ENCODE data around the gene ZNF497. TPM values are rescaled to one million over a fixed set of nuclear protein-coding genes. Genes with fewer than 3 reads are reported as not detected.
A peak's percentile ranks its signal among the peaks of the same experiment; 100 is the strongest.
"Not testable (repeated sequence)": the region's sequence is repeated elsewhere in the genome, so short reads cannot be mapped to it uniquely, and the experiment has no call there.

The ZNF497 gene
- 4.9 TPM for total RNA-seq

DNA sequence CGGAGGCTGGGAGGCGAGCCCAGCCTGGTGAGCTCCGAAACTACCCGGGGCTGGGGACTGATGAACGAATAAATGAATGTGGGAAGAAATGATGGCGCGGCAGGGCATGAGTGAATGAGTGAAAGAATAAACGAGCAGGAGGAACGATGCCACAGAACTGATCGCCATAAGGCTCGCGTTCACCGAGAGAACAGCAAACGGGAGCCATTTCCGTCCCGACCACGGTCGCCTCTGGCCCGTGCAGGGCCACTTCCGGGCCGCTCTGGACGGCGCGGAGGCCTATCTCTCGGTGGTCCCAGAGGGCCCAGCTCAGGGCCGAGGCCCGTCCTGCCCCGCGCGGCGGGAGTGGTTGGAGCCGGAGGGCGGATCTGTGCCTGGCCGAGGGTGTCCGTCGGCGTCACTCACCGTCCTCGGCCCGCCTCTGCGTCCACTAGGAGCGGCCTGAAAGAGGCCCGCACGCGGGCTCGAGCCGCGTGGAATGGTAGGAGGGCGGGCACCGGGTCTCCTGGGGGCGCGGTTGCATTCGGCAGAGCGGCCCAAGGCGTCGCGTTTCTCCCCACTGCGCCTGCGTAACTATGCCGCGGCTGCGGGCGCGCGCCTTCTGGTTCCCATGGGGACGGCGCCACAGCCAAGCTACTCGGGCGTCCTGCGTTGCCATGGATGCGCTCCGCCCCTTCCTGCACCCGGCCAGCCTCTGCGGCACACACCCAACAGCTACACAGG, at the start of gene ZNF497:
Gene ZNF497 (minus strand): TSS at position 480 of the 723 bp plus-strand sequence. CDS start 5,116 bp downstream, outside the sequence.
- peak; percentile 98 for DNase-seq

DNA sequence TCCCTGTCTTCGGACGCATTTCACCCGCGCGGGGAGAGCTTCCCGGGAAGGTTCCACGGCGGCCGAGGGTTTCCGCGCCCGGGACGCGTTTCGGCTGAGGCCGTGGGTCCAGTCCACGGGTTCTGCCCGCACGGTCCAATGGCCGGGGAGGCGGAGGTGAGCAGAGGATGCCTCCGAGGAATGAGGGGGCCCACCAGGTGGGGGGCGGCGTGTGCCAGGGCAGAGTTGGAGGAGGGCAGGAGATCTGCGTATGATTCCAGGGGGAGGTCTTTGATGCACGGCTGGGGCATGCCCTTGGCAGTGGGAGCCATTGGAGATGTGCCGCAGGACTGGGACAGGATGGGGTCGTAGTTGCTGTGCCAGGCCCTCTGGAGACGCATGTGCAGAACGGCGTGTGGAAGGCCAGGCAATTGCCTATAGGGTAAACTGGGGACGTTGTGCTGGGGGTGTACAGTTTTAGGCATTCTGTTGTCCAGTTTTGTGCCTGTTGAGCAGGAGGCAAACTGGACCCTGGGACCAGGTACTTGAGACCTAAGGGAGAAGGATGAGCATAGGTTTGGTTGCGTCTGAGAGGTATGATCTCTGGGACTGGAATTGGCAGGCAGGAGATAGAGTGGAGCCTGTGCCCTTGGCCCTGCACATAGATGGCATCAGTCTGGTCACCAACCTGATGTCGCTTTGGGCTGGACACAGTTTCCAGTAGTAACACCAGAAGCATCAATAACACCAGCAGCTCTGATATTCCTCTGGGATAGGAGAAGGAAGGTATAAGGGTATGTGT, 46.6 kb upstream of the ZNF497 start:
- peak; percentile 34 for DNase-seq

DNA sequence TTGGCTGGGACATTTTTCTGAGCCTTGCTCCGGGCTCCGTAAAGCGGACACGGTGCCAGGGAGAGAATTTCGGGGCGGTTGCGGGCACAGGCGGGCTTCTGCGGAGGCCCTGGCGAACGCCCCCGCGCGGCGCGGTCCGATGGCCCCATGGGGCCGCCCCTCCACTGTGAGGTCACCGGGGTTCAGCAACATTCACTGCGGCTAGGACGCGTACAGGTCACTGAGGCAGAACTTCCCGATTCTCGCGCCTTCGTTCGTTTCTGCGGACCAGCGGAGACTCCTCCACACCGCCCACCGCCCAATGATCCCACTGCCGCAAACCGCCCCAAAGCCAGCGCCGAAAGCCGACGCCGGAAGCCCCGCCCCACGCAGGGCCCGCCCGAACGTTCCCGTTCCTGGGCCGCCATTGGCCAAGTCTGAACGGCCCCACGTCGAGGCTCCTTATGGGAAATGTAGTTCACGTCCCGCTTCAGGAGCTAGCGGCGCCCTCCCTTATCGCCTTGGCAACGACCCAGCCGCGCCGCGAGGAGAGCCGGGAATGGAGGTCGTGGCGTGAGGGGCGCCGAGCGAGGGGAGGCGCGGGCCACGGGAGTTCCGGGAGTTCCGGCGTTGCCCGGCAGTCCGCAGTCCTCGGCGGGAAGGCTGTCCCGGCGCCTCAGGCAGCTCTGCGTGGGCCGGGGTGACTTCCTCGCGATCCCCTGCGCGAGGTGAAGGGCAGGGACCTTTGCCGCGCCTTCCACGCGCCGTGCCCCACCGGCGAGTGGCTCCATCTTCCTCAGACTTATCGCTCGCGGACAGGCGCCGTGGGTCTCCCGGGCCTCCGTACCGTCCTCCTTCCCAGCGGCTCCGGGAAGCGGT, 45.8 kb upstream of the ZNF497 start, which contains the start of gene ZNF584:
Gene ZNF584 (plus strand): TSS at position 498 of the 858 bp plus-strand sequence. CDS start 499 bp downstream, outside the sequence.
- DNase-seq = peak; percentile 98

DNA sequence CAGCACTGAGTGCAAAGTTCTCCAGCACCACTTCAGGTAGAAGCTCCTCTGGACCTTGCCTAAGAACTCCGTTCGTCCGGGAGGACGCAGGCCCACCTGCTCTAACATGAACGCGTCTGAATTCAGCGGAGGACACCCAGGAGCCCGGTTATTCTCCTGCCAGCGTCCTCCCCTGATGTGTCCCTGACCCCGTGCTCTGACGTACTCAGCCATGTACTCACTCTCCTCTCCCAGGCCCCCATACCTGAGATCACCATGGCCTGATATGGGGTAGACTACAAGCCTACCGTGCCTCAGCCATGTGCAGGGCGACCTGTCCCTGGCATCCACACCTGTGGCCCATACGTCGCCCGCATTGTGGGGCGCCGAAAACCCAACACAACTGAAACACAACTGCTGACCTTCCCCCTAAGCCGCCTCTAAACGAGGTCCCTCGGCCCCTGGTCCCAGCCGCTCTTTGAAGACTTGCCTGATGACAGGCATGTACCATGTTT, 45.2 kb upstream of the ZNF497 start:
- no peak for DNase-seq

DNA sequence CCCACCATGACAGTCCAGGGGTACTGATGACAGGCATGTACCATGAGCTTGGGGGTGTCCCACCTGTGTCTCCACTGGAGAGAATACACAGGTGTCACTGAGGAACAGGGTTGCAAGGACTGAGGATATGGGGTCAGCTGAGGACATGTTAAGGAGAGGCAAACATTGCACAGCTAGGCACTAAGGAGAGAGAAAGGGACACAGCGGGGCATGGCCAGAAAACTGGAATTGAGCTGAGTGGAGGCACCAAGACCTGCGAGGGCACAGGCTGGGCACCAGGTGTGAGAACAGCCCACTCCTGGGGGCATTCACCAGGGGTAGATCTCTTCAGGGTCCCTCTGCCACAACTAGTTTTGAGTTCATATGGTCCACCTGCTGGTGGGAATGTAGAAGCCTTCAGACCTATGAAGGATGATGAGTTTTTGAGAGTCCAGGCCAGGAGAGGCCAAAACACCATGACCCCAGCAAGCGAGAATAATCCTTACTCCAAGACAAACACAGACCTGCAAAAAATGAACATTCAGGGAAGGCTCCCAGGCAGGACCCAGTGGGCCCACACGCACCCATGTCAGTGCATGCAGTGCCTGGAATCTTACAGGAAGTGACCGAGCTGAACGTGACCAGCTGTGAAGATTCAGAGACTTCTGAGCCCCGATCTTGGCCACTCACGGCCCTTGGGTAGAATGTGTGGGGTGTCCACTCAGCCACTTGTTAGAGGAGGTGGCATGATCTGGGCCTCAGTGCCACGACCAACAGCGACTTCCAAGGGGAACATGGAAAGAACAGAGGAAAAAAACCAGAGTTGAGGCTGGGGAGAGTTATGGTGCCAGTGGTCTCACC, 44.5 kb upstream of the ZNF497 start:
- DNase-seq = no peak

DNA sequence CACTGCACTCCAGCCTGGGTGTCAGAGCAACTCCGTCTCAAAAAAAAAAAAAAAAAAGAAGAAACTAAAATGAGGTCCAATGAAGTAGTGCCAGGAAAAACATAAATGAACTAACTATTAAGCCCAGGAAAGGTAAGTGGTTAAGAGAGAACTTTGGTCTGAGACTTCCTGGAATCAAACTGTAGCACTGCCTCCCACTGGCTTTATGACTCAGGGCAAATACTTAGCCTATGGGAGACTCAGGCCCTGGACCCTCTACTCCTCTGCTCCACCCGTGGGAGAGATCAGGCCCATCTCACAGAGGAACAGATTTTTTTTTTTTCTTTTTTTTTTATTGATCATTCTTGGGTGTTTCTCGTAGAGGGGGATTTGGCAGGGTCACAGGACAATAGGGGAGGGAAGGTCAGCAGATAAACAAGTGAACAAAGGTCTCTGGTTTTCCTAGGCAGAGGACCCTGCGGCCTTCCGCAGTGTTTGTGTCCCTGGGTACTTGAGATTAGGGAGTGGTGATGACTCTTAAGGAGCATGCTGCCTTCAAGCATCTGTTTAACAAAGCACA, 41.4 kb upstream of the ZNF497 start:
- DNase-seq = not testable (repeated sequence)

DNA sequence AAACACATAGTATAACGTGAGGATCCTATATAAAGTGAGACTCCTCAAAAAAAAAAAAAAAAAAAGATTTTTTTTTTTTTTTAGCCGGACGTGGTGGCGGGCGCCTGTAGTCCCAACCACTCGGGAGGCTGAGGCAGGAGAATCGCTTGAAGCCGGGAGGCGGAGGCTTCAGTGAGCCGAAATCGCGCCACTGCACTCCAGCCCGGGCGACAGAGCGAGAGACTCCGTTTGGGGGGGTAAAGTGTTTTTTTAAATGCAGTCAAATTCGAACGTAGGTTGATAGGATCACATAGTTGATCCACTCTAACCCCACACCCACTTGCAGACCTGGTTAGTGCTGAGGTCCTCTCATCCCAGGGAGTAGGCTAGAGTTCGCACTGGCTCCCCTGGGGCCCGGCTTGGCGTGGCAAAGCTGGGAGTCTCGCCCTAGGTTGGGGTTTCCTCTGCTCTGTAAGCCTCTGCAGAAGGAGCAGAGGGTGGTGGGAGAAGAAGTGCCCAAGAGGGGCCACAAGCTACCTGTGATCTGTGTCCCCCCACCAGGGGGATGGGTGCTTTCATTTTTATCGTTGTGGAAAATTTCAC, 39.4 kb upstream of the ZNF497 start:
- DNase-seq = no peak

DNA sequence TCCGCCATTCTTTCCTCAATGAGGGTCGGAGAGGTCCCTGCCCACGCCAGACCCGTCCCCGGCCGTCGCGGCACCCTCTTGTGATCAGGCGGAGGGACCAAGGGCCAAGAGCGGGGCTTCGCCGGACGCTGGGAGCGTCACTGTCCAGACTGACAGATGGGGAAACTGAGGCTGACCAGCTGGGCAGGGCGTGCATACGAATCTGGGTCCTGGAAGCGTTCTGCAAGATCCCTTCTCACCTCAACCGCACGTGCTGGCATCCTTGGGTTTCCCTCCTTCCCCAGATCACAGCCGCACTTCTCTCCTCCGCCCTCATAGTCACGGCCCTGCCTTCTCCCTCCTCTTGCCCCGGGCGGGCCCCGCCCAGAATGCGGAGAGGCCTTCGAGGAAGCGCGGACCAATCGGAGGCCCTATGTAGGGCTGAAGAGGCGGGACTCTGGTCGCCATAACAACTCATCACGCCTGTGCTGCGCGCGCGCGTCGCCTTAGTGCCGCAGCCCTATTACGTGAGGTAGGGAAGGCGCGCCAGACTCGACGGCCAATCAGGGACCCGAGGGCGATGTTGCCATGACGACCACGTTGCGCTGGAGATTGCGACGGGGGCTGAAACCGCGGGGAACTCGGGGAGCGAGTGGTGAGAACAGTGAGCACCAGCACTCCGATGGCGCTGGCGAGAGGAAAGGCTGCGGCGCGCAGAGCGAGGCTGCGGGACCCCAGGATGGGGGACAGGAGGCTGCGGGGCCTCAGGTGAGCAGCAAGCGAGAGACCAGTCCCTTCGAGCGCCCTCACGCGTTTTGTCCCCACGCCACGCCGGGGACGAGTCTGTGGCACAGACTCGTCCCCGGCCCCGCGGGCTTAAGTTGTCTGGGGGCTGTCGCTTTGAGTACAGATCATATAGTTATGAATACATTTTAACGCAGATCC, 38.6 kb upstream of the ZNF497 start:
- DNase-seq = peak; percentile 100

DNA sequence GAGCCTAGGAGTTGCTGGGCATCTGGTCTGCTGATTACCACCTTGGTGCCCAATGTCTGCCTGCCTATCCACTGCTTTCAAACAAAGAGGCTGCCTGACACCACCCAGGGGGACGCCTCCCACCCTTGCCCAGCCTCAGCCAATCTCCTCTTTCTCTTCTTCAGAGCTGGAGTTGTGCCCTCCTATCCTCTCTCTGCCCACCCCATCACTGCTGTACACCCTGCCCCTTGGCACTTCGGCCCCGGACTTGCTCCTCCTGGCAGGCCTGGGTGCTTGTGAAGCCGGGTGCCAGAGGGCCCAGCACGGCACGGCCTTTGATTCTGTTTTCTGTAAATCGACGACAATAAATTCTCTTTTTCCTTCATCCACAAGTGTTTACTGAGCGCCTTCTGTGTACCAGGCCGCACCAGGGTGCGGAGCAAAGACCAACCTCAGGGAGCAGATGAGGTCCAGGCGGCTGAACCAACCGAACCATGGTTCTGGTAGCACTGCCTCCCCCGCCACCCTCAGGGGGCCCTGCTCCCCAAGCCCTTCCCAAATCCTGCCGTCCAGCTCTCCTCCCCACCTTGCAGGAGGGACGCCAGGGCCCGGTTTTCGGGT, 37.9 kb upstream of the ZNF497 start:
- DNase-seq = no peak

DNA sequence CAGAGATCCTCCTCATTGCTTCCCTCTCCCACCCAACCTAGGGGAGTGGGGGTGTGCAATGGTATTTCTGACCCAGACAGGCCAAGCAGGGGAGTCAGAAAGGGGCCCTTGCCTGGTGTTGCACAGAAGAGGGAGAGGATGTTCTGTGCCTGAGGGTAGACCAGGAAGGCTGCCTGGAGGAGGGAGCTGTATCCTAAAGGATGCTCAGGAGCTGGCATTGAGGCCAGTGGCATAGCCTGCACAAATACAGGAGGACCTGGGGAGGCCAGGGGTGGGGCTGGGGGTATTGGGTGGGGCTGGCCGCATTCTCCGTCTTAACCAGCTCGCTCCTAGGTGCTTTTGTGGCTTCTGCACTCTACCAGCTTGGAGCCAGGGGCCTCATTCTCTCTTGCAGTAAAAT, 37.4 kb upstream of the ZNF497 start:
- DNase-seq = no peak

DNA sequence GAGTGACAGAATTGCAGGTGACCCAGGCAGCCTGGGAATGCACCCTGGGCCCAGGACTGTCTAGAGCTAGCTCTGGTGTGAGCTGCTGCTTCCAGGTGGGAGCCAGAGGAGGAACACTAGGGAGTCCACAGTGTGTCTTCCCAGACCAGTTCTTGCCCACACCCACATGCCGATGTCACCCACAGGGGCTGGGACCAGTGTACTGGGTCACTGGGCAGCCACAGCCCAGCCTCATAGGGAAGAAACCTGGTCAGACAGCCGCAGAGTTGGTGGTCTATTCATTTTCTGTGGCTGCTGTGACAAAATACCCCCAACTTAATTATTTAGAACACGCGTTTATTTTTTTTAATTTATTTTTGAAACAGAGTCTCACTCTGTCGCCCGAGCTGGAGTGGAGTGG, 36.0 kb upstream of the ZNF497 start:
- no peak for DNase-seq

DNA sequence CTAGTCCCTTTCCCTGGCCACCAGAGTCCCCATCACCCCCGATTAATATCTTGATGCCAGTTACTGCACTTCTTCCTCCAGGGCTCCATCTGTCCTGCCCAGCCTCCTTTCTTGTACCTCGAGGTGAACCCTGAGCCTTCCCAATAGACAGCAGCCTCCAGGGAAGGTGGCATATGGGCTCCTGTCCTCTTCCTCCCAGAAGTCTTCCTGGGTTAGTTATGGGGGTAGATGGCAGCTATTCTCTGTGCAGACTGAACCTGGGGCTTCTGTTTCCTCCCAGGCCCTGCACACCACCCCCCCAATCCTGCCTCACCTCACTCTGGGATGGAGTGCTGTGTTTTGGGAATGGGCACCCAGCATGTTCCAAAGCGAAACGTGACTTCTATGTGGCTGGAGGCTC, 35.5 kb upstream of the ZNF497 start:
- no peak for DNase-seq

DNA sequence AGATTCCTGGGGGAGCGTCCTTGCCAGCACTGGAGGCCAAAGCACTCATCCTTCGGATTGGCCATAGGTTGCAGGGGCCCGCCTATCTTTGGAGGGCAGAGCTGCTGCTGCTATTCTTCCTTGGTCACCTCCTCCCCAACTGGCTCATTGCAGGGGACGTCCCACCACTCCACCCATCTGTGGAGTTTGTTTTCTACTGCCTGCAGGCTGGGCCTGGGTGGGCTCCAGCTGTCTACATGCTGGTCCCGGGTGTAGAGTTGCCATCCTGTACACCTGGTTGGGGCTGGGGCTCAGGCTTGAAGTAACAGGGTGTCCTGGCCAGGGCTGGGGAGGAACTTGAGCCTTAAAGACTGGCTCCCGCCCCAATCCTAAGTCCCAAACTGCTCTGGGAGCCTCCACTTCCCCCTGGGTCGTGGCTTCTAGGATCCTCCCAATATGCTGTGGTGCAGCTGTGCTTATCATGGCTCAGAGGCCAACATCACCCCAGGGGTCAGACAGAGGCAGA, 35.0 kb upstream of the ZNF497 start:
- no peak for DNase-seq

DNA sequence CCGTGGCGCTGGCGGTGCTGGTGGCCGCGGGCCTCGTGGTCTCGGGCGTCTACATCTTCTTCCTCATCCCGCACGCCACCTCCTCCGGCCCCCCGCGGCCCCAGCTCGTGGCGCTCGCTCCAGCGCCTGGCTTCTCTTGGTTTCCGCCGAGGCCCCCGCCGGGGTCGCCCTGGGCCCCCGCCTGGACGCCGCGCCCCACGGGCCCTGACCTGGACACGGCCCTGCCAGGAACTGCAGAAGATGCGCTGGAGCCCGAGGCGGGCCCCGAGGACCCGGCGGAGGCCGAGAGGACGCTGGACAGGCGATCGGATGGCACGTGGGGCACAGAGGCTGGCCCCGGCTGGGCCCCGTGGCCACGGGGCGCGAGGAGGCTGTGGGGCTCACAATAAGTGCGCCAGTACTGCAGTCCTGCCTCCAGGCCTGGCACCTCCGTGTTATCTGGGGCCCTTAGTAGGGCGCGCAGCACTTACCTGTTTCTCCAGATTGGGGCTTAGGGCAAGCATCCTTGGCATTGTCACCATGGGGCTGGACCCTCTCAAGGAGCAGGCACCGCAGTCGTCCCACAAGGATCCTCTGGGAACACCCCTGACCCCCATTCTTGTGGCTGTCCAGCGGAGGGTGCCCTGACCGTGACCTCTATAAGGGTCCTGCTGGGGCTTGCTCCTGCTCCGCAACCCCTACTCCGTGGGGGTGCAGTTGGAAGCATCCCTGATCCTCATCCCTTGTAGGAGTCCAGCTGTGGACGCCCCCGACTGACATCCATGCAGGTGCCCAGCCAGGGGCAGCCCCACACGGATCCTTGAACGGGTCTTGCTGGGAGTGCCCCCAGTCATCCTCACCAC, 34.4 kb upstream of the ZNF497 start:
- no peak for DNase-seq

DNA sequence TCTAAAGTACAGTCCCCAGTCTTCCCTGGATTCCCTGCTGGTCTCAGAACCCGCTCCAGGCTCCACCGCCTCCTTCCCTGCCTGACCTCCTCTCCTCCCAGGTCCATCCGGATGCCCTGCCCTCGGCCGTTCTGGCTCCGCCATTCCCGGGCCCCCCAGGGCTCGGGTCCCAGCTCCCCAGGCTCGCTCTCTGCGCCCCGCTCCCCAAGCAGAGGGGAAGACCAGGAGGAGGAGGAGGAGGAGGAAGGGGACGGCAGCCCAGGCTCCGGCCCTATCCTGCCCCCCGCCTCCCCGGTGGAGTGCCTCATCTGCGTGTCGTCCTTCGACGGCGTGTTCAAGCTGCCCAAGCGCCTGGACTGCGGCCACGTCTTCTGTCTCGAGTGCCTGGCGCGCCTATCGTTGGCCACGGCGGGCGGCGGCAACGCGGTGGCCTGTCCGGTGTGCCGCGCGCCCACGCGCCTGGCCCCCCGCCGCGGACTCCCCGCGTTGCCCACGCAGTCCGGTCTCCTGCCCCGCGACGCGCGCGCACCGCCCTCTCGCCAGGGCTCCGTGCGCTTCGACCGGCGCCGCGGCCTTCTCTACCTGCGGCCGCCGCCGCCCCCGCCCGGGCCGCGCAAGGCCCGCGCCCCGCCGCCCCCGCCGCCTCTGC, 33.6 kb upstream of the ZNF497 start:
- DNase-seq = no peak

DNA sequence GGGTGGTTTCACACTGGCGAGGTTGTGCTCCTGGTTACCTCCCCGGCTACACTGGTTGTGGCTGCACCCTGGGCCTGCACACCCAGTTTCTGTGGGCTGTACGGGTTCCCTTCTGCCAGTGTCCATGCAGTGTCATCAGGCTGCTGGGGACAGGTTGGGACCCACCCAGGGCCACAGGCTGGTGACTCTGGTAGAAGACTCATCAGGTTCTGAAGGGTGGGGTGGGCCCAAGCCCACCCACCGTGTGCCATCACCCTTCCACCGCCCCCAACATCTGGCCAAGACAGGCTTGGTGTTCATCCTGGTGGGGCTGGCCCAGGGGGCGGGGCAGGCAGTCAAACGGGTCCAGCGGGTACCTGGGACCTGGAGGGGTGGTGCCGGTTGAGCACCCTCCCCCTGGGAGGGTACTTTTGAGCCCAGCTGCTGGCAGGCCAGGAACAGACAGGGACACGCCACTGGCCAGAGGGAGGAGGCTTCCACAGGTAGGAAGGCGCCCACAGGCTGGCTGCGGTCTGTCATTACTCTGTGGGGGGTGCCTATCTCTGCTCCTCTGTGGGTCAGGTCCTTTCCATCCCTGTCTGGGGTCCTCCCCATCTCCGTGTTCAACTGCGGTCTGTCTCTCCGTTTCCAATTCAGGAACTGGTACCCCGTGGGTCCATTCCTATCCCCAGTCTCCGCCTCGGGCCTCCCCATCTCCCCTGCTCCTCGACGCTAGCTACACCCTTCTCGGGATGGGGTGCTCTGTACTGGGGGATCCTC, 32.8 kb upstream of the ZNF497 start, which contains the start of gene RNF225:
Gene RNF225 (plus strand): TSS at position 437 of the 759 bp plus-strand sequence. CDS start 434 bp downstream, outside the sequence.
- no peak for DNase-seq

Data from tongue (tissue), 2 donors.